Subcutaneous preadipocyte (primary cell): Measurements from ENCODE around the gene ZNF493. TPM values are rescaled to one million over a fixed set of nuclear protein-coding genes. Genes with fewer than 3 reads are reported as not detected.

Experiments used
- total RNA-seq: library from RNA; depleted of rRNA; stranded (reverse); fragments of >200 nt; gene quantifications from 2 replicates; pipeline ENCODE4 v1.2.3, GENCODE V29; 2012

Gene ZNF493
- 13.6 and 16.0 TPM in 2 replicates for total RNA-seq

DNA sequence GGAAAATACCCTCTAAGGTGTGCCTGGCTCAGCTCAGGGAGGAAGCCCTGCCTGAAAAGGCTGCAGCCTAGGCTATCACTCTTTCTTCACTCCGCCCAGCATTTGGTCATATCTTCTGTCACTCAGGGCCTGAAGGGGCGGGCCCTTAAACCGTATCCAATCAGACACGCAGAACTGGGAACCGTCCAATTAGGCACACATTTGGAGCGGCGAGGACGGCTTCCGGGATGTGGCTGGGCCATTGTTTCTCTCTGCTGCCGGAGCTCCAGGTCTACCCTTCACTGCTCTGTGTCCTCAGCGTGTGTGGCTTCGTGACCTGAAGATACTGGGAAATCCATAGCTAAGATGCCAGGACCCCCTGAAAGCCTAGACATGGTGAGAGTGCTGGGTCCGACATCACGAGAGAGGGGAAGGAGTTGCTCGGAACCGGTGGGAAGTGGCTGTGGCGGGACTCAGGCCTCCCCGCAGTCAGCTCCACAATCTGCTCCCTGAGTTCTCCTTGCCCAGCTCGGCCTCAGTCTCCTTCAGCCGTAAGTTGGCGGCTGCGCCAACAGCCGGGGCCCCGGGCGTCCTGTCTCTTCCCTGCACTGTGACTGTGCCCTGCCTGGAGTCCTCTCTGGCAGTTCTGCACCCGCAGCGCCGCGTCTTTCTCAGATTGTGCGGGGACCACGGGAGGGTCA lies at the start of gene ZNF493:
ZNF493 (plus strand) TSS at position 241 of the 680 bp plus-strand sequence; CDS start at position 346, 105 bp downstream.

DNA sequence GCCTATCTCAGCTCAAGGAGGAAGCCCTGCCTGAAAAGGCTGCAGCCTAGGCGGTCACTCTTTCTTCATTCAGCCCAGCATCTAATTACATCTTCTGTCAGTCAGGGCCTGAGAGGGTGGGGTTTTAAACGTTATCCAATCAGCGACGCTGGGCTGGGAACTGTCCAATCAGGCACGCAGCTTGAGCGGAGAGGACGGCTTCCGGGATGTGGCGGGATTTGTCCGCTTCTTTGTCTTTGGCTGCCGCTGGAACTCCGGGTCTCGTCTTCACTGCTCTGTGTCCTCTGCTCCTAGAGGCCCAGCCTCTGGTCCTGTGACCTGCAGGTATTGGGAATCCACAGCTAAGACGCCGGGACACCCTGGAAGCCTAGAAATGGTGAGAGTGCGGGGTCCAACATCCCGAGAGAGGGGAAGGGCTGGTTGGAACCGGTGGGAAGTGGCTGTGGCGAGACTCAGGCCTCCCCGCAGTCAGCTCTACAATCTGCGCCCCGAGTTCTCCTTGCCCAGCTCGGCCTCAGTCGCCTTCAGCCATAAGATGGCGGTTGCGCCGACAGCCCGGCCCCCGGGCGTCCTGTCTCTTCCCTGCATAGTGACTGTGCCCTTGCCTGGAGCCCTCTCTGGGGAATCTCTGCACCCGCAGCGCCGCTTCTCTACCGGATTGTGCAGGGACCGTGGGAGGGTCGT lies 38.0 kb upstream of the ZNF493 start, which contains the start of gene ZNF738:
ZNF738 (plus strand) TSS at position 233 of the 684 bp plus-strand sequence; CDS start at position 374, 141 bp downstream.

Other genes starting within 250 kb of the ZNF493 start
- 4.4 and 6.3 TPM in 2 replicates for gene ZNF708, start 67.7 kb upstream of the ZNF493 start, total RNA-seq
- 4.0 and 5.1 TPM in 2 replicates for gene ZNF738, start 38.1 kb upstream of the ZNF493 start, total RNA-seq
- gene ZNF429, start 108.5 kb downstream of the ZNF493 start, total RNA-seq = 6.6 and 9.9 TPM in 2 replicates